Astrocyte (in vitro differentiated cells and primary cell): ENCODE measurements around the gene DAZAP1. TPM values are rescaled to one million over a fixed set of nuclear protein-coding genes. Genes with fewer than 3 reads are reported as not detected.
A peak's percentile ranks its signal among the peaks of the same experiment; 100 is the strongest.

Source experiments
- DNase-seq: peaks from one replicate; pipeline ENCODE4 v3.0.0-alpha.2; 2010; ENCODE audit warnings: low read depth
- FAIRE-seq: peaks from 2 replicates; lab custom pipeline; 2011; peaks lifted over from hg19 to GRCh38; lab: Jason Lieb, UNC
- H2AFZ ChIP-seq: 2 replicates; pipeline ENCODE4 v1.6.0; 2012; ENCODE audit warnings: low read depth, low read length, inconsistent platforms
- H3K27ac ChIP-seq: 2 replicates; pipeline ENCODE4 v1.5.1; 2011; ENCODE audit warnings: low read depth, low read length, inconsistent platforms
- H3K27me3 ChIP-seq: 2 replicates; pipeline ENCODE4 v1.6.0; 2011; ENCODE audit warnings: low read length, inconsistent platforms; ENCODE audit not compliant: insufficient read depth
- H3K36me3 ChIP-seq: 2 replicates; pipeline ENCODE4 v1.5.1; 2011; ENCODE audit warnings: low read length, inconsistent platforms; ENCODE audit not compliant: insufficient read depth
- H3K4me1 ChIP-seq: 2 replicates; pipeline ENCODE4 v1.5.1; 2011; ENCODE audit warnings: low read length, inconsistent platforms; ENCODE audit not compliant: insufficient read depth
- H3K4me2 ChIP-seq: 2 replicates; pipeline ENCODE4 v1.6.0; 2012; ENCODE audit warnings: low read length, inconsistent platforms
- H3K4me3 ChIP-seq: 2 replicates; pipeline ENCODE4 v1.5.1; 2011; ENCODE audit warnings: low read depth, mild to moderate bottlenecking, low read length, inconsistent platforms; ENCODE audit not compliant: insufficient read depth
- H3K79me2 ChIP-seq: 2 replicates; pipeline ENCODE4 v1.6.0; 2012; ENCODE audit warnings: mild to moderate bottlenecking, low read length, inconsistent platforms; ENCODE audit not compliant: insufficient read depth
- H3K9ac ChIP-seq: 2 replicates; pipeline ENCODE4 v1.6.0; 2012; ENCODE audit warnings: mild to moderate bottlenecking, low read length, inconsistent platforms
- H3K9me3 ChIP-seq: 2 replicates; pipeline ENCODE4 v1.5.1; 2012; ENCODE audit warnings: low read depth, mild to moderate bottlenecking, low read length, inconsistent platforms; ENCODE audit not compliant: insufficient read depth
- H4K20me1 ChIP-seq: 2 replicates; pipeline ENCODE4 v1.6.0; 2012; ENCODE audit warnings: low read length, inconsistent platforms; ENCODE audit not compliant: insufficient read depth
- H3K27ac Mint-ChIP-seq: one replicate; pipeline ENCODE4 v1.8.0; 2021; ENCODE audit warnings: mild to moderate bottlenecking, mixed read lengths; ENCODE audit not compliant: unreplicated experiment
- H3K27me3 Mint-ChIP-seq: one replicate; pipeline ENCODE4 v1.8.0; 2021; ENCODE audit warnings: low read depth, mixed read lengths; ENCODE audit not compliant: unreplicated experiment
- H3K36me3 Mint-ChIP-seq: one replicate; pipeline ENCODE4 v1.8.0; 2021; ENCODE audit warnings: low read depth, mixed read lengths; ENCODE audit not compliant: unreplicated experiment
- H3K4me1 Mint-ChIP-seq: one replicate; pipeline ENCODE4 v1.8.0; 2021; ENCODE audit warnings: low read depth, mixed read lengths; ENCODE audit not compliant: unreplicated experiment
- H3K4me3 Mint-ChIP-seq: one replicate; pipeline ENCODE4 v1.8.0; 2021; ENCODE audit warnings: mild to moderate bottlenecking, moderate library complexity, mixed read lengths; ENCODE audit not compliant: unreplicated experiment
- H3K9me3 Mint-ChIP-seq: one replicate; pipeline ENCODE4 v1.8.0; 2021; ENCODE audit warnings: mild to moderate bottlenecking, mixed read lengths; ENCODE audit not compliant: unreplicated experiment
- EZH2 ChIP-seq: IDR thresholded peaks from 2 replicates; pipeline ENCODE4 v1.6.1; 2012; ENCODE audit warnings: mild to moderate bottlenecking, low read length, inconsistent platforms; ENCODE audit not compliant: insufficient read depth
- total RNA-seq: library from RNA; stranded (reverse); gene quantifications from 2 replicates; pipeline ENCODE4 v1.2.1, GENCODE V29; 2021
- TF ChIP-seq, protein P1 (sequence below): IDR thresholded peaks from 2 replicates; pipeline ENCODE4 v1.5.1; 2011; ENCODE audit warnings: low read depth, mild to moderate bottlenecking, inconsistent platforms, low read length, moderate library complexity; ENCODE audit not compliant: insufficient read depth

Gene DAZAP1
- total RNA-seq, 1 donor from 2014 or later = 108 TPM

- no peak overlapping the region for H3K27ac Mint-ChIP-seq
- H3K4me2 ChIP-seq = peak overlapping the region; percentile 1
- peaks cover 9% of the 10 kb centered on the region for H3K4me1 ChIP-seq
- no peaks in the 10 kb centered on the region for H3K36me3 ChIP-seq
- no peak for FAIRE-seq
- H3K9me3 ChIP-seq = no peaks in the 10 kb centered on the region
- H3K9me3 Mint-ChIP-seq = peaks cover 3% of the 10 kb centered on the region
- H3K4me1 Mint-ChIP-seq = no peaks in the 10 kb centered on the region
- H3K27me3 ChIP-seq = peaks cover 5% of the 10 kb centered on the region
- peaks cover 42% of the 10 kb centered on the region for H4K20me1 ChIP-seq
- peaks cover 2% of the 10 kb centered on the region for H3K27me3 Mint-ChIP-seq
- H3K36me3 Mint-ChIP-seq = no peaks in the 10 kb centered on the region
- no peak overlapping the region for H3K27ac ChIP-seq
- H3K4me3 Mint-ChIP-seq = no peak overlapping the region
- H3K4me3 ChIP-seq = no peak overlapping the region
- no peaks in the 10 kb centered on the region for H3K79me2 ChIP-seq
- no peak overlapping the region for H3K9ac ChIP-seq
- H2AFZ ChIP-seq = no peak overlapping the region
- TF ChIP-seq, protein P1, sequence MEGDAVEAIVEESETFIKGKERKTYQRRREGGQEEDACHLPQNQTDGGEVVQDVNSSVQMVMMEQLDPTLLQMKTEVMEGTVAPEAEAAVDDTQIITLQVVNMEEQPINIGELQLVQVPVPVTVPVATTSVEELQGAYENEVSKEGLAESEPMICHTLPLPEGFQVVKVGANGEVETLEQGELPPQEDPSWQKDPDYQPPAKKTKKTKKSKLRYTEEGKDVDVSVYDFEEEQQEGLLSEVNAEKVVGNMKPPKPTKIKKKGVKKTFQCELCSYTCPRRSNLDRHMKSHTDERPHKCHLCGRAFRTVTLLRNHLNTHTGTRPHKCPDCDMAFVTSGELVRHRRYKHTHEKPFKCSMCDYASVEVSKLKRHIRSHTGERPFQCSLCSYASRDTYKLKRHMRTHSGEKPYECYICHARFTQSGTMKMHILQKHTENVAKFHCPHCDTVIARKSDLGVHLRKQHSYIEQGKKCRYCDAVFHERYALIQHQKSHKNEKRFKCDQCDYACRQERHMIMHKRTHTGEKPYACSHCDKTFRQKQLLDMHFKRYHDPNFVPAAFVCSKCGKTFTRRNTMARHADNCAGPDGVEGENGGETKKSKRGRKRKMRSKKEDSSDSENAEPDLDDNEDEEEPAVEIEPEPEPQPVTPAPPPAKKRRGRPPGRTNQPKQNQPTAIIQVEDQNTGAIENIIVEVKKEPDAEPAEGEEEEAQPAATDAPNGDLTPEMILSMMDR = no peak
- no peak for TF ChIP-seq EZH2
- DNase-seq = no peak
Observed at GRCh38 chr19:1469255-1470054, 62.1 kb downstream of the DAZAP1 start.

- peaks cover 47% of the 10 kb centered on the region for H4K20me1 ChIP-seq
- H3K9ac ChIP-seq = no peak overlapping the region
- H3K27me3 Mint-ChIP-seq = peaks cover 2% of the 10 kb centered on the region
- H3K36me3 ChIP-seq = no peaks in the 10 kb centered on the region
- H3K4me3 ChIP-seq = no peak overlapping the region
- H3K27me3 ChIP-seq = peaks cover 5% of the 10 kb centered on the region
- H3K4me1 ChIP-seq = peaks cover 12% of the 10 kb centered on the region
- no peaks in the 10 kb centered on the region for H3K4me1 Mint-ChIP-seq
- H2AFZ ChIP-seq = no peak overlapping the region
- TF ChIP-seq EZH2 = no peak
- TF ChIP-seq, protein P1 = no peak
- H3K27ac ChIP-seq = no peak overlapping the region
- H3K27ac Mint-ChIP-seq = peak overlapping the region; percentile 86
- FAIRE-seq (no peak), DNase-seq (no peak)
- H3K4me3 Mint-ChIP-seq = peak overlapping the region; percentile 67
- peaks cover 3% of the 10 kb centered on the region for H3K9me3 Mint-ChIP-seq
- H3K79me2 ChIP-seq = no peaks in the 10 kb centered on the region
- H3K9me3 ChIP-seq = no peaks in the 10 kb centered on the region
- no peaks in the 10 kb centered on the region for H3K36me3 Mint-ChIP-seq
- H3K4me2 ChIP-seq = peak overlapping the region; percentile 60
Observed at GRCh38 chr19:1470055-1470304, 62.6 kb downstream of the DAZAP1 start.
